DOHH2 (cell line): ENCODE data around the gene SLC9A6.

Experiments
- H3F3A ChIP-seq: fragments of 200-600 bp; sonication (generic), shearing (Covaris generic); 2 replicates; pipeline ENCODE4 v1.6.0; 2016; ENCODE audit warnings: antibody characterized with exemption, mild to moderate bottlenecking; ENCODE audit not compliant: control insufficient read depth, insufficient read depth
- H3K27ac ChIP-seq: fragments of 200-600 bp; sonication (generic); 2 replicates; pipeline ENCODE4 v1.5.1; 2014; ENCODE audit warnings: low read depth, mild to moderate bottlenecking, low read length, moderate library complexity
- H3K27me3 ChIP-seq: fragments of 200-600 bp; sonication (generic); 2 replicates; pipeline ENCODE4 v1.6.1; 2014; ENCODE audit warnings: mild to moderate bottlenecking, low read length, mixed read lengths; ENCODE audit not compliant: control insufficient read depth
- H3K36me3 ChIP-seq: fragments of 200-600 bp; sonication (generic); 2 replicates; pipeline ENCODE4 v1.6.1; 2014; ENCODE audit warnings: mild to moderate bottlenecking, low read length, moderate library complexity, mixed read lengths; ENCODE audit not compliant: control insufficient read depth
- H3K4me1 ChIP-seq: fragments of 200-600 bp; sonication (generic); 2 replicates; pipeline ENCODE4 v1.6.1; 2014; ENCODE audit warnings: mild to moderate bottlenecking, low read length, mixed read lengths; ENCODE audit not compliant: control insufficient read depth
- H3K4me2 ChIP-seq: fragments of 200-600 bp; sonication (generic); 2 replicates; pipeline ENCODE4 v1.6.0; 2014; ENCODE audit warnings: mild to moderate bottlenecking, low read length, moderate library complexity
- H3K4me3 ChIP-seq: fragments of 200-600 bp; sonication (generic); 2 replicates; pipeline ENCODE4 v1.5.1; 2014; ENCODE audit warnings: mild to moderate bottlenecking, low read length, mixed read lengths
- H3K79me2 ChIP-seq: fragments of 200-600 bp; sonication (generic); 2 replicates; pipeline ENCODE4 v1.6.1; 2014; ENCODE audit warnings: mild to moderate bottlenecking, low read length, mixed read lengths; ENCODE audit not compliant: control insufficient read depth
- H3K9me2 ChIP-seq: fragments of 200-600 bp; sonication (generic); replicated peaks from 2 replicates; pipeline ENCODE4 v1.6.1; 2014; ENCODE audit warnings: mild to moderate bottlenecking, low read length, mixed read lengths; ENCODE audit not compliant: control insufficient read depth
- H3K9me3 ChIP-seq: fragments of 200-600 bp; sonication (generic); 2 replicates; pipeline ENCODE4 v1.6.1; 2014; ENCODE audit warnings: antibody characterized with exemption, low read length, mixed read lengths; ENCODE audit not compliant: control insufficient read depth, insufficient read depth
- H4K20me1 ChIP-seq: fragments of 200-600 bp; sonication (generic); 2 replicates; pipeline ENCODE4 v1.6.0; 2014; ENCODE audit warnings: low read depth, mild to moderate bottlenecking, antibody characterized with exemption, low read length, moderate library complexity; ENCODE audit not compliant: control insufficient read depth, insufficient read depth
- EZH2phosphoT487 ChIP-seq: fragments of 200-600 bp; sonication (generic); IDR thresholded peaks from 2 replicates; pipeline ENCODE4 v1.6.1; 2017; ENCODE audit warnings: borderline replicate concordance, mild to moderate bottlenecking, antibody characterized with exemption, low read length, moderate library complexity, mixed read lengths
- TF ChIP-seq, protein P1 (sequence below): fragments of 200-600 bp; sonication (generic); IDR thresholded peaks from one replicate; pipeline ENCODE4 v1.5.1; 2014; ENCODE audit warnings: antibody characterized with exemption, mild to moderate bottlenecking, low read depth, low read length; ENCODE audit not compliant: poor library complexity, severe bottlenecking

SLC9A6 gene

DNA sequence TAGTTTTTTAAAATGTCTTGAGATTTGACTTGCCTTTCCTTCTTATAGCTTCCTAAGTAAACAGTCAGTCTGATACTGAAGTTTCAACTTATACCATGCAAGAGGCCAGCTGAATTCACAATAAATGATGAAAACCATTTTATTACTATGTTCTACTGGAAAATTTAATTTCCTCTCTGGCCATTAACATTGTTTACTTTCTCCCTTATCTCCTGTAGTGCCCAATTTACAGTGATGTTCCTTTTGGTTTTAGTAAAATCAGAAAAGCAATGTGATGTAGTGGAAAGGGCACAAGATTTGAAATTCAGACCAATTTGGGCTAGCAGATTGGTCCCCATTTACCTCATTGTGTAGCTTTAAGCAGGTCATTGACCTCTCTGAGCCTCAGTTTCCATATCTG is 54.2 kb downstream of the SLC9A6 start:
- no peak overlapping the region for H3K27ac ChIP-seq
- no peaks in the 10 kb centered on the region for H3K27me3 ChIP-seq
- no peaks in the 10 kb centered on the region for H3K9me3 ChIP-seq
- no peaks in the 10 kb centered on the region for H3K36me3 ChIP-seq
- H3K79me2 ChIP-seq = no peaks in the 10 kb centered on the region
- H3K4me1 ChIP-seq = no peaks in the 10 kb centered on the region
- H3K4me2 ChIP-seq = no peak overlapping the region
- no peak overlapping the region for H3K4me3 ChIP-seq
- H3F3A ChIP-seq = no peaks in the 10 kb centered on the region
- no peak for TF ChIP-seq EZH2phosphoT487
- TF ChIP-seq, protein P1, sequence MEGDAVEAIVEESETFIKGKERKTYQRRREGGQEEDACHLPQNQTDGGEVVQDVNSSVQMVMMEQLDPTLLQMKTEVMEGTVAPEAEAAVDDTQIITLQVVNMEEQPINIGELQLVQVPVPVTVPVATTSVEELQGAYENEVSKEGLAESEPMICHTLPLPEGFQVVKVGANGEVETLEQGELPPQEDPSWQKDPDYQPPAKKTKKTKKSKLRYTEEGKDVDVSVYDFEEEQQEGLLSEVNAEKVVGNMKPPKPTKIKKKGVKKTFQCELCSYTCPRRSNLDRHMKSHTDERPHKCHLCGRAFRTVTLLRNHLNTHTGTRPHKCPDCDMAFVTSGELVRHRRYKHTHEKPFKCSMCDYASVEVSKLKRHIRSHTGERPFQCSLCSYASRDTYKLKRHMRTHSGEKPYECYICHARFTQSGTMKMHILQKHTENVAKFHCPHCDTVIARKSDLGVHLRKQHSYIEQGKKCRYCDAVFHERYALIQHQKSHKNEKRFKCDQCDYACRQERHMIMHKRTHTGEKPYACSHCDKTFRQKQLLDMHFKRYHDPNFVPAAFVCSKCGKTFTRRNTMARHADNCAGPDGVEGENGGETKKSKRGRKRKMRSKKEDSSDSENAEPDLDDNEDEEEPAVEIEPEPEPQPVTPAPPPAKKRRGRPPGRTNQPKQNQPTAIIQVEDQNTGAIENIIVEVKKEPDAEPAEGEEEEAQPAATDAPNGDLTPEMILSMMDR = no peak
- no peaks in the 10 kb centered on the region for H4K20me1 ChIP-seq
- no peaks in the 10 kb centered on the region for H3K9me2 ChIP-seq

DNA sequence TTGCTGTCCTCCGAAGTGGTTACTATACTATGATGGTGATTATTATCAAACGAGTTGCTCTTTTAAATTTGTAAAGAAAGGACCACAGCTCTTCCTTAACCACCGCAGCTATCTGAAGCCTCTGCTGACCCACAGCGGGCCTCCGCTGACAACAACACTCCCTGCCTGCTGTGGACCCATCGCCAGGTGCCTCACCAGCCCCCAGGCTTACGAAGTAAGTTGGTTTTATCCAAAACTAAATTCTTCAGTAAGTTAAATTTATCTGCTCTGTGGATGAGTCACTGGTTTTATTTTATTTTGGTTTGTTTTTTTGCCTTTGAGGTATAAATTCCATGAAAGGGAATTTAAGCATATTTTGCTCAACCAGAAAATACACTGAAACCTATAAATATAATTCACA is 54.7 kb downstream of the SLC9A6 start:
- no peaks in the 10 kb centered on the region for H3K4me1 ChIP-seq
- H3K27me3 ChIP-seq = no peaks in the 10 kb centered on the region
- no peaks in the 10 kb centered on the region for H3K9me3 ChIP-seq
- H3K4me3 ChIP-seq = no peak overlapping the region
- H4K20me1 ChIP-seq = no peaks in the 10 kb centered on the region
- no peaks in the 10 kb centered on the region for H3F3A ChIP-seq
- no peak for TF ChIP-seq EZH2phosphoT487
- TF ChIP-seq, protein P1 = no peak
- H3K79me2 ChIP-seq = no peaks in the 10 kb centered on the region
- no peaks in the 10 kb centered on the region for H3K9me2 ChIP-seq
- H3K36me3 ChIP-seq = no peaks in the 10 kb centered on the region
- no peak overlapping the region for H3K27ac ChIP-seq
- no peak overlapping the region for H3K4me2 ChIP-seq

DNA sequence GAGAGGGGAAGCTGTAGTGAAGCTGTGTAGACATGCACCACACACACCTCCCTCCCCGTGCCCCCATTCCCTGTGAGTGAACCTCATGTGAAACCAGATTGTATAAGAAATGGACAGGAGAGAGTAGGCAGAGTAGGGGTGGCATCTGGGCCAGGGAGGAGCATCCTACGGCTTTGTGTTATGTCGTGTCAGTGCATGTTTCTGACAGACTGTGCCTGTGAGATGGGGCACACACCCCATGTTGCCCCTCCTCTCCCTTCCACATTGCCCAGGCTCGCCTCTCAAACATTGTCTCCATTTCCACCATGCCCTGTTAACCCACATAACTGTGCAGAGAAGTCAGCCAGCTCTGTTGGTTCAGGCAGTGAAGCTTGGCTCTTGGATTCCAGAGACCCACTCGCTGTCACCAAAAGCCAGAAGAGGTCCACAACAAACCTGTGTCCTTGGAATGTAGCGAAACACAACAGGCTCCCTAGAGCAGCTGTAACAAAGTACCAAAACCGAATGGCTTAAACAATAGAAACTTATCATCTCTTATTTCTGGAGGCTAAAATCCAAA is 56.1 kb downstream of the SLC9A6 start:
- H3K4me1 ChIP-seq = no peaks in the 10 kb centered on the region
- no peak overlapping the region for H3K4me2 ChIP-seq
- no peaks in the 10 kb centered on the region for H3K36me3 ChIP-seq
- H3K4me3 ChIP-seq = no peak overlapping the region
- H3K9me2 ChIP-seq = no peaks in the 10 kb centered on the region
- H3K9me3 ChIP-seq = no peaks in the 10 kb centered on the region
- H3K27me3 ChIP-seq = no peaks in the 10 kb centered on the region
- no peaks in the 10 kb centered on the region for H3K79me2 ChIP-seq
- H3F3A ChIP-seq = no peaks in the 10 kb centered on the region
- no peak overlapping the region for H3K27ac ChIP-seq
- TF ChIP-seq EZH2phosphoT487 = no peak
- TF ChIP-seq, protein P1 = no peak
- no peaks in the 10 kb centered on the region for H4K20me1 ChIP-seq
